PC-3 (cell line): Measurements from ENCODE around the gene NDUFS2. TPM values are rescaled to one million over a fixed set of nuclear protein-coding genes. Genes with fewer than 3 reads are reported as not detected.

Source experiments
- ATAC-seq: fragments of 200-7000 bp; cut with Tn5 transposase; 2 replicates; pipeline ENCODE4 v1.9.1; 2020; ENCODE audit warnings: mild to moderate bottlenecking, moderate library complexity
- BruUV-seq: library from RNA; stranded (reverse); fragments of 400-500 nt; replicated peaks from 2 replicates; lab custom pipeline; 2021; lab: Mats Ljungman, UMichigan
- CTCF ChIA-PET: fragments of 300-600 bp; sonication (Branson Sonifier 250); formaldehyde crosslinking; loops from one replicate; lab custom pipeline; 2022; ENCODE audit warnings: antibody characterized with exemption; lab: Charles Lee
- POLR2A ChIA-PET: fragments of 300-600 bp; sonication (Branson Sonifier 250); formaldehyde crosslinking; loops from one replicate; lab custom pipeline; 2022; ENCODE audit warnings: antibody characterized with exemption; ENCODE audit not compliant: unreplicated experiment; lab: Charles Lee
- DNase-seq: peaks from one replicate; pipeline ENCODE4 v3.0.0-alpha.2; 2015
- H2AFZ ChIP-seq: fragments of 300-600 bp; sonication (generic); 2 replicates; pipeline ENCODE4 v1.6.0; 2016; ENCODE audit warnings: antibody characterized with exemption, low read length
- H3F3A ChIP-seq: fragments of 300-600 bp; sonication (generic); one replicate; pipeline ENCODE4 v1.6.0; 2017; ENCODE audit warnings: antibody characterized with exemption, low read length, control low read depth, mild to moderate bottlenecking; ENCODE audit not compliant: unreplicated experiment
- H3K27ac ChIP-seq: fragments of 300-600 bp; sonication (generic); 2 replicates; pipeline ENCODE4 v1.5.1; 2016; ENCODE audit warnings: mild to moderate bottlenecking, low read length
- H3K27me3 ChIP-seq: fragments of 300-600 bp; sonication (generic); 2 replicates; pipeline ENCODE4 v1.6.1; 2016; ENCODE audit warnings: low read length, mixed read lengths
- H3K36me3 ChIP-seq: fragments of 300-600 bp; sonication (generic); 2 replicates; pipeline ENCODE4 v1.6.1; 2016; ENCODE audit warnings: low read depth, mixed run types, low read length, mixed read lengths
- H3K4me1 ChIP-seq: fragments of 300-600 bp; sonication (generic); 2 replicates; pipeline ENCODE4 v1.5.1; 2016; ENCODE audit warnings: low read length; ENCODE audit not compliant: insufficient read depth
- H3K4me2 ChIP-seq: fragments of 300-600 bp; sonication (generic); 2 replicates; pipeline ENCODE4 v1.6.0; 2016; ENCODE audit warnings: low read length
- H3K4me3 ChIP-seq: fragments of 300-600 bp; sonication (generic); 2 replicates; pipeline ENCODE4 v1.5.1; 2016; ENCODE audit warnings: mild to moderate bottlenecking, low read length, mixed read lengths
- H3K79me2 ChIP-seq: fragments of 300-600 bp; sonication (generic); 2 replicates; pipeline ENCODE4 v1.6.1; 2017; ENCODE audit warnings: low read length, mixed read lengths
- H3K9ac ChIP-seq: fragments of 300-600 bp; sonication (generic); 2 replicates; pipeline ENCODE4 v1.6.0; 2016; ENCODE audit warnings: mild to moderate bottlenecking, low read length
- H3K9me2 ChIP-seq: fragments of 300-600 bp; sonication (generic); replicated peaks from 2 replicates; pipeline ENCODE4 v1.6.1; 2016; ENCODE audit warnings: mixed run types, low read length, mixed read lengths
- H3K9me3 ChIP-seq: fragments of 300-600 bp; sonication (generic); 2 replicates; pipeline ENCODE4 v1.6.1; 2016; ENCODE audit warnings: low read length, mixed read lengths
- H4K20me1 ChIP-seq: fragments of 300-600 bp; sonication (generic); 2 replicates; pipeline ENCODE4 v1.6.1; 2016; ENCODE audit warnings: low read length, mixed read lengths
- EZH2 ChIP-seq: fragments of 300-600 bp; sonication (generic); IDR thresholded peaks from one replicate; pipeline ENCODE4 v1.6.1; 2017; ENCODE audit warnings: antibody characterized with exemption, mild to moderate bottlenecking, low read length; ENCODE audit not compliant: unreplicated experiment
- EZH2phosphoT487 ChIP-seq: fragments of 300-600 bp; sonication (generic); IDR thresholded peaks from 2 replicates; pipeline ENCODE4 v1.6.1; 2018; ENCODE audit warnings: mild to moderate bottlenecking, antibody characterized with exemption, low read length, borderline replicate concordance
- intact Hi-C: fragments of 100-400 bp; cut with micrococcal nuclease; formaldehyde crosslinking; loops from 2 replicates; pipeline ENCODE4 v1.9.0; 2023
- total RNA-seq: library from RNA; depleted of rRNA; stranded (reverse); fragments of >200 nt; gene quantifications from 2 replicates; pipeline ENCODE4 v1.2.3, GENCODE V29; 2014
- TF ChIP-seq, protein P1 (sequence below): fragments of 300-600 bp; sonication (generic); conservative IDR thresholded peaks from 2 replicates; pipeline ENCODE4 v1.5.1; 2017; ENCODE audit warnings: antibody characterized with exemption, low read depth, mild to moderate bottlenecking, low read length

NDUFS2 gene
- total RNA-seq, 1 experiment from 2014 or later, result 168 TPM

DNA sequence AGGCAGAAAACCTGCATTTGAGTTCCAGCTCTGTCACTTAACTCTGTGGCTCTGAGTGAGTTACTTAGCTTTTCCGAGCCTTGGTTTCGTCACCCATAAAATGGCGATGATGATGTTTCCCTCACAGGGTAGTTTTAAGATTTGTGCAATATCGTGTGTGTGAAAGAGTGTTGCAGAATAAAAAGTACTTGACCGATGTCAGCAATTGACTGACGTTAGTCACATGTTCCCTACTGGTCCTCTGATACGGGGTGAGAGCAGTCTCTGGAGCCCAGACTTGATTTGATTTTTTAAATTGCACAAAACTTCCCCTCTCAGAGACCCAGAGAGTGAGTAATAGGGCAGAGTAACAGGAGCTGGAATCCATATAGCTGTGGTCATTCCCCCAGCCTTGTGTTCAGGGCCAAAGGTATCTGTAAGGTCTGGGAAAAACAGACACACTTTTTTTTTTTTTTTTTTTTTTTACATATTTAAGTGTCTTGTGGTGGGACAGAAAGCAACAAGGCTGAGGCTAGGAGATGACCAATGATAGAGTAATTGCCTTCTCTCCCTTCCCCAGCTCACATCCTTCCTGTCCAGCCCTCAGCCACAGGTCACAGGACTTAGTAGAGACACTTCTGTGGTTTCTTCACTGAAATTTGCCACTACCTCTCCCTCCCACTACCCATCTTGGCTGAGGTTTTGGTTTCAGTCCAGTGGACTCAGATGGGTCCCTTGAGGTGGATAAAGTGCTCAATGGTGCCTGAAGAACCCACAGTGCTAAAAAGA lies 15.0 kb downstream of the NDUFS2 start:
- Histone ChIP-seq H3K27me3 (no peaks in the 10 kb centered on the region), H2AFZ (no peak overlapping the region), H3K79me2 (no peaks in the 10 kb centered on the region), H3K4me3 (no peak overlapping the region), H3K4me1 (no peaks in the 10 kb centered on the region), H3K36me3 (peaks cover 26% of the 10 kb centered on the region), H3K9me2 (no peaks in the 10 kb centered on the region), H4K20me1 (no peaks in the 10 kb centered on the region), H3K27ac (no peak overlapping the region), H3F3A (no peaks in the 10 kb centered on the region), H3K9ac (no peak overlapping the region), H3K4me2 (no peak overlapping the region), H3K9me3 (no peaks in the 10 kb centered on the region)
- intact Hi-C loops, result no loop called here
- TF ChIP-seq, protein P1, sequence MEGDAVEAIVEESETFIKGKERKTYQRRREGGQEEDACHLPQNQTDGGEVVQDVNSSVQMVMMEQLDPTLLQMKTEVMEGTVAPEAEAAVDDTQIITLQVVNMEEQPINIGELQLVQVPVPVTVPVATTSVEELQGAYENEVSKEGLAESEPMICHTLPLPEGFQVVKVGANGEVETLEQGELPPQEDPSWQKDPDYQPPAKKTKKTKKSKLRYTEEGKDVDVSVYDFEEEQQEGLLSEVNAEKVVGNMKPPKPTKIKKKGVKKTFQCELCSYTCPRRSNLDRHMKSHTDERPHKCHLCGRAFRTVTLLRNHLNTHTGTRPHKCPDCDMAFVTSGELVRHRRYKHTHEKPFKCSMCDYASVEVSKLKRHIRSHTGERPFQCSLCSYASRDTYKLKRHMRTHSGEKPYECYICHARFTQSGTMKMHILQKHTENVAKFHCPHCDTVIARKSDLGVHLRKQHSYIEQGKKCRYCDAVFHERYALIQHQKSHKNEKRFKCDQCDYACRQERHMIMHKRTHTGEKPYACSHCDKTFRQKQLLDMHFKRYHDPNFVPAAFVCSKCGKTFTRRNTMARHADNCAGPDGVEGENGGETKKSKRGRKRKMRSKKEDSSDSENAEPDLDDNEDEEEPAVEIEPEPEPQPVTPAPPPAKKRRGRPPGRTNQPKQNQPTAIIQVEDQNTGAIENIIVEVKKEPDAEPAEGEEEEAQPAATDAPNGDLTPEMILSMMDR, result no peak
- TF ChIP-seq EZH2phosphoT487 (no peak), EZH2 (no peak)
- ChIA-PET CTCF (interaction anchor here (0.8 to 1.0 kb wide), 2 partner anchors 8 to 9 kb away, joined by 3 to 9 read pairs; no protein-coding TSS in a partner anchor), POLR2A (no interaction called here)
- ATAC-seq (peak; percentile 63), DNase-seq (no peak)
- BruUV-seq, result no TSS peak

DNA sequence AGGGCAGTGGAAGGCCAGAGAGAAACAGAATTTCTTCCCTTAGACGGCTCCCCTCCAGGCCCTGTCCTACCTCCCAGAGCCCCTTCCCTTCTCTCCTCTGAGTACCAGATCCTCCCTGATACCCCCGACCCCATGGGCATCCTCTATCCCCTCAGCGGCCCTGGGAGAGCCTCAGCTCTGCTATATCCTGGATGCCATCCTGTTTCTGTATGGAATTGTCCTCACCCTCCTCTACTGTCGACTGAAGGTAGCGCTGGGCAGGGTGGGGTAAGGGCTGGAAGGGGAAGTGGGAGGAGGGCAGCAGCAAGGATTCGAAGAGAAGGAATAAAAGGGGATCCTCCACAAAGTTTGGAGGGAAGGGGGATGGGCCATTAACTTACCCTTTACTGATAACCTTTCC lies 15.7 kb downstream of the NDUFS2 start:
- Histone ChIP-seq H3K9me2 (no peaks in the 10 kb centered on the region), H3F3A (no peaks in the 10 kb centered on the region), H3K4me3 (no peak overlapping the region), H3K36me3 (peaks cover 21% of the 10 kb centered on the region), H3K79me2 (no peaks in the 10 kb centered on the region), H3K4me1 (no peaks in the 10 kb centered on the region), H2AFZ (no peak overlapping the region), H3K27ac (no peak overlapping the region), H3K27me3 (no peaks in the 10 kb centered on the region), H4K20me1 (no peaks in the 10 kb centered on the region), H3K9me3 (no peaks in the 10 kb centered on the region), H3K9ac (no peak overlapping the region), H3K4me2 (no peak overlapping the region)
- ATAC-seq, result no peak
- DNase-seq, result no peak
- no peak for TF ChIP-seq EZH2phosphoT487
- no peak for TF ChIP-seq EZH2
- TF ChIP-seq, protein P1, result no peak
- intact Hi-C loops, result no loop called here
- no TSS peak for BruUV-seq
- CTCF ChIA-PET, result interaction anchor here (0.5 to 0.8 kb wide), 2 partner anchors 8 to 84 kb away, joined by 4 to 9 read pairs; no protein-coding TSS in a partner anchor
- POLR2A ChIA-PET, result no interaction called here
